H9 (cell line): Measurements from ENCODE around the gene FAM53B. TPM values are rescaled to one million over a fixed set of nuclear protein-coding genes. Genes with fewer than 3 reads are reported as not detected.

Source experiments
- DNase-seq: peaks from one replicate; pipeline ENCODE4 v3.0.0-alpha.2; 2017
- H2AFZ ChIP-seq: one replicate; pipeline ENCODE4 v1.6.1; 2013; ENCODE audit warnings: mild to moderate bottlenecking, low read length, control low read depth, moderate library complexity
- H2AK5ac ChIP-seq: 2 replicates; pipeline ENCODE4 v1.6.1; 2013; ENCODE audit warnings: low read length, control low read depth, mixed read lengths; ENCODE audit not compliant: insufficient read length
- H2BK120ac ChIP-seq: one replicate; pipeline ENCODE4 v1.6.1; 2013; ENCODE audit warnings: low read depth, mild to moderate bottlenecking, low read length, control low read depth, inconsistent platforms; ENCODE audit not compliant: poor library complexity, severe bottlenecking
- H2BK12ac ChIP-seq: 2 replicates; pipeline ENCODE4 v1.6.1; 2013; ENCODE audit warnings: low read length, control low read depth, mixed read lengths, low read depth; ENCODE audit not compliant: insufficient read length
- H2BK15ac ChIP-seq: 2 replicates; pipeline ENCODE4 v1.6.1; 2013; ENCODE audit warnings: low read depth, low read length, control low read depth
- H2BK20ac ChIP-seq: one replicate; pipeline ENCODE4 v1.6.1; 2013; ENCODE audit warnings: low read depth, mild to moderate bottlenecking, low read length, control low read depth, inconsistent platforms; ENCODE audit not compliant: poor library complexity, severe bottlenecking
- H2BK5ac ChIP-seq: 2 replicates; pipeline ENCODE4 v1.6.1; 2013; ENCODE audit warnings: low read length, control low read depth, mixed read lengths; ENCODE audit not compliant: insufficient read length
- H3K14ac ChIP-seq: 2 replicates; pipeline ENCODE4 v1.6.1; 2013; ENCODE audit warnings: low read length, control low read depth; ENCODE audit not compliant: insufficient read depth
- H3K18ac ChIP-seq: 2 replicates; pipeline ENCODE4 v1.6.1; 2013; ENCODE audit warnings: low read depth, mild to moderate bottlenecking, mixed read lengths, low read length, control low read depth; ENCODE audit not compliant: insufficient read length
- H3K23ac ChIP-seq: 2 replicates; pipeline ENCODE4 v1.6.1; 2013; ENCODE audit warnings: low read length, control low read depth, mixed read lengths, low read depth; ENCODE audit not compliant: insufficient read length
- H3K23me2 ChIP-seq: 2 replicates; pipeline ENCODE4 v1.6.1; 2013; ENCODE audit warnings: low read depth, mild to moderate bottlenecking, mixed read lengths, low read length, control low read depth; ENCODE audit not compliant: insufficient read length, poor library complexity, severe bottlenecking
- H3K27ac ChIP-seq: 2 replicates; pipeline ENCODE4 v1.5.1; 2013; ENCODE audit warnings: low read length, control low read depth, mixed read lengths, low read depth; ENCODE audit not compliant: insufficient read length
- H3K27me3 ChIP-seq: 2 replicates; pipeline ENCODE4 v1.6.1; 2013; ENCODE audit warnings: low read length, control low read depth, inconsistent platforms; ENCODE audit not compliant: insufficient read depth
- H3K4ac ChIP-seq: 2 replicates; pipeline ENCODE4 v1.6.1; 2013; ENCODE audit warnings: low read depth, mild to moderate bottlenecking, control low read depth, inconsistent platforms, low read length, moderate library complexity
- H3K4me1 ChIP-seq: 2 replicates; pipeline ENCODE4 v1.6.1; 2013; ENCODE audit warnings: low read length, control low read depth, inconsistent platforms; ENCODE audit not compliant: insufficient read depth
- H3K4me2 ChIP-seq: 2 replicates; pipeline ENCODE4 v1.6.1; 2013; ENCODE audit warnings: low read length, control low read depth, mixed read lengths; ENCODE audit not compliant: insufficient read length, insufficient read depth
- H3K56ac ChIP-seq: 2 replicates; pipeline ENCODE4 v1.6.1; 2013; ENCODE audit warnings: low read depth, mild to moderate bottlenecking, mixed read lengths, low read length, control low read depth; ENCODE audit not compliant: insufficient read length
- H3K79me1 ChIP-seq: 2 replicates; pipeline ENCODE4 v1.6.1; 2013; ENCODE audit warnings: low read depth, mild to moderate bottlenecking, moderate library complexity, low read length, control low read depth, inconsistent platforms; ENCODE audit not compliant: insufficient read depth, poor library complexity, severe bottlenecking
- H3K79me2 ChIP-seq: 2 replicates; pipeline ENCODE4 v1.6.1; 2013; ENCODE audit warnings: low read length, control low read depth, inconsistent platforms; ENCODE audit not compliant: insufficient read depth
- H3K9ac ChIP-seq: 2 replicates; pipeline ENCODE4 v1.6.1; 2013; ENCODE audit warnings: low read length, control low read depth, mixed read lengths; ENCODE audit not compliant: insufficient read length; ENCODE audit errors: extremely low read depth
- H3K9me3 ChIP-seq: one replicate; pipeline ENCODE4 v1.6.1; 2013; ENCODE audit warnings: low read depth, low read length, inconsistent platforms; ENCODE audit not compliant: control insufficient read depth
- H3T11ph ChIP-seq: one replicate; pipeline ENCODE4 v1.6.1; 2013; ENCODE audit warnings: mild to moderate bottlenecking, low read length, control low read depth, inconsistent platforms
- H4K20me1 ChIP-seq: one replicate; pipeline ENCODE4 v1.6.1; 2013; ENCODE audit not compliant: control insufficient read depth, insufficient read length, insufficient read depth
- H4K5ac ChIP-seq: 2 replicates; pipeline ENCODE4 v1.6.1; 2013; ENCODE audit warnings: low read depth, mild to moderate bottlenecking, mixed read lengths, low read length, control low read depth; ENCODE audit not compliant: insufficient read length
- H4K8ac ChIP-seq: replicated peaks from 2 replicates; pipeline ENCODE4 v1.6.1; 2013; ENCODE audit warnings: low read length, control low read depth, mixed read lengths, low read depth; ENCODE audit not compliant: insufficient read length
- H4K91ac ChIP-seq: 2 replicates; pipeline ENCODE4 v1.6.1; 2013; ENCODE audit warnings: low read depth, mild to moderate bottlenecking, moderate library complexity, mixed read lengths, low read length, control low read depth; ENCODE audit not compliant: insufficient read length
- H3K27ac Mint-ChIP-seq, 3 experiments: 2 replicates in 2 of 3; 3 replicates in 1 of 3; pipeline ENCODE4 v1.8.0; 2020 to 2021; ENCODE audit warnings: mixed read lengths in 3 of 3, mild to moderate bottlenecking in 1 of 3, moderate library complexity in 1 of 3
- H3K27me3 Mint-ChIP-seq: 2 replicates; pipeline ENCODE4 v1.8.0; 2021; ENCODE audit warnings: low read depth, mild to moderate bottlenecking, moderate library complexity, mixed read lengths
- H3K36me3 Mint-ChIP-seq, 3 experiments: 2 replicates in 2 of 3; 3 replicates in 1 of 3; pipeline ENCODE4 v1.8.0; 2020 to 2021; ENCODE audit warnings: low read depth in 3 of 3, mixed read lengths in 3 of 3; ENCODE audit not compliant: insufficient read depth in 1 of 3
- H3K4me1 Mint-ChIP-seq, 2 experiments: 2 replicates each; pipeline ENCODE4 v1.8.0; 2020; ENCODE audit warnings: mixed read lengths in 2 of 2
- H3K4me3 Mint-ChIP-seq, 2 experiments: 2 replicates in 1 of 2; 3 replicates in 1 of 2; pipeline ENCODE4 v1.8.0; 2020 to 2021; ENCODE audit warnings: mild to moderate bottlenecking in 2 of 2, mixed read lengths in 2 of 2, moderate library complexity in 1 of 2
- H3K9me3 Mint-ChIP-seq, 2 experiments: 2 replicates in 1 of 2; 3 replicates in 1 of 2; pipeline ENCODE4 v1.8.0; 2020; ENCODE audit warnings: mild to moderate bottlenecking in 2 of 2, mixed read lengths in 2 of 2, moderate library complexity in 1 of 2
- WGBS: extraction: QIAGEN DNeasy Blood & Tissue Kit; methylation state at CpG from one replicate; pipeline ENCODE4 v1.1.7; 2013; ENCODE audit warnings: missing lambda C conversion rate, low lambda C conversion rate, mixed read lengths; ENCODE audit not compliant: insufficient read length; ENCODE audit errors: extremely low coverage; 5-methylcytosine and 5-hydroxymethylcytosine counted together
- total RNA-seq: library from RNA; stranded (reverse); gene quantifications from 2 replicates; pipeline ENCODE4 v1.2.1, GENCODE V29; 2021
- TF ChIP-seq, protein P1 (sequence below): fragments of 200-600 bp; sonication (generic); conservative IDR thresholded peaks from 3 replicates; pipeline ENCODE4 v1.8.0; 2021; ENCODE audit warnings: antibody characterized with exemption, mild to moderate bottlenecking

Gene FAM53B
- total RNA-seq, 1 experiment from 2014 or later: 11.5 TPM

DNA sequence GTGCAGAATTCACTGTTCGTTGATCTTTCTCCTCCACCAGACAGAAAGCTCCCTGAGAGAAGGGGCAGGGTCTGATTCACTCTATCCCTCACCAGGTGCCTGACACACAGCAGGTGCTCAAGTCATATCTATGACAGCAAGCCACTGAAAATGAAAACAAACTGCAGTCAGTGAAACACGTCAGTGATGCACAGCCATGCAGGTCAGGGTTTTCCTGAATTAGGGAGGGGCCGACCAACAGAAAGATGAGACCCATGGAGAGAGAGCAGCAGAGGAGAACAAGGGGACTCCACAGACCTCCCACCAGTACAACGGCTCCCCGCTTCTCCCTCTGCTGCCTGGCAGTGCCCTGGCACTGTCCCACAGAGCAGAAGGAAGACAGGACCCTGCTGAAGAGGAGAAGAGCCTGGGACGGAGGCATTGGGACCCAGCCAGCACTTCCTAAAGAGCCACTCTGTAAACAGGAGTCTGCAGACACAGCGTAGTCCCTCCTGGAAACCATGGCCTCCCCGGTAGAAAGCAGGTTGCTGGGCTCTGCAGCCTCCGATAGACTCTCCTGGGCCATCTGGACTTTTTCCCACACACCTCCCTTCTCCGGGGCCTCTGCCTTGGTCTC, 50.3 kb downstream of the FAM53B start:
- H2BK20ac ChIP-seq: no peak overlapping the region
- H4K91ac ChIP-seq: no peak overlapping the region
- H3K56ac ChIP-seq: no peak overlapping the region
- H3K4me3 Mint-ChIP-seq: no peak overlapping the region
- no CpG with 5 or more reads among the region's 10 CpGs for WGBS
- H3K14ac ChIP-seq: no peak overlapping the region; the same call in 1 of the 2 replicates
- H2BK120ac ChIP-seq: no peak overlapping the region
- no peak overlapping the region for H2AK5ac ChIP-seq
- H3K4me2 ChIP-seq: no peak overlapping the region
- TF ChIP-seq, protein P1, sequence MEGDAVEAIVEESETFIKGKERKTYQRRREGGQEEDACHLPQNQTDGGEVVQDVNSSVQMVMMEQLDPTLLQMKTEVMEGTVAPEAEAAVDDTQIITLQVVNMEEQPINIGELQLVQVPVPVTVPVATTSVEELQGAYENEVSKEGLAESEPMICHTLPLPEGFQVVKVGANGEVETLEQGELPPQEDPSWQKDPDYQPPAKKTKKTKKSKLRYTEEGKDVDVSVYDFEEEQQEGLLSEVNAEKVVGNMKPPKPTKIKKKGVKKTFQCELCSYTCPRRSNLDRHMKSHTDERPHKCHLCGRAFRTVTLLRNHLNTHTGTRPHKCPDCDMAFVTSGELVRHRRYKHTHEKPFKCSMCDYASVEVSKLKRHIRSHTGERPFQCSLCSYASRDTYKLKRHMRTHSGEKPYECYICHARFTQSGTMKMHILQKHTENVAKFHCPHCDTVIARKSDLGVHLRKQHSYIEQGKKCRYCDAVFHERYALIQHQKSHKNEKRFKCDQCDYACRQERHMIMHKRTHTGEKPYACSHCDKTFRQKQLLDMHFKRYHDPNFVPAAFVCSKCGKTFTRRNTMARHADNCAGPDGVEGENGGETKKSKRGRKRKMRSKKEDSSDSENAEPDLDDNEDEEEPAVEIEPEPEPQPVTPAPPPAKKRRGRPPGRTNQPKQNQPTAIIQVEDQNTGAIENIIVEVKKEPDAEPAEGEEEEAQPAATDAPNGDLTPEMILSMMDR: no peak
- no peak overlapping the region for H2BK12ac ChIP-seq
- H3K9me3 ChIP-seq: no peaks in the 10 kb centered on the region
- no peak overlapping the region for H3K18ac ChIP-seq
- H3K23ac ChIP-seq: no peak overlapping the region
- H3K9me3 Mint-ChIP-seq: no peaks in the 10 kb centered on the region
- H3K79me2 ChIP-seq: no peaks in the 10 kb centered on the region
- H3K27ac Mint-ChIP-seq: peak overlapping the region in 2 of 3 experiments; percentile 13 to 69; a peak in 4 of 7 replicates
- no peak overlapping the region for H2BK5ac ChIP-seq
- H3K9ac ChIP-seq: no peak overlapping the region
- H2AFZ ChIP-seq: no peak overlapping the region
- no peaks in the 10 kb centered on the region for H3K4me1 ChIP-seq
- no peak overlapping the region for H3K27ac ChIP-seq
- H3K23me2 ChIP-seq: no peaks in the 10 kb centered on the region
- no peak overlapping the region for H3K4ac ChIP-seq
- DNase-seq: no peak
- H2BK15ac ChIP-seq: no peak overlapping the region; the same call in 1 of the 2 replicates
- H3T11ph ChIP-seq: no peak overlapping the region
- no peak overlapping the region for H4K8ac ChIP-seq
- H4K5ac ChIP-seq: no peak overlapping the region
- no peaks in the 10 kb centered on the region for H3K27me3 ChIP-seq
- no peaks in the 10 kb centered on the region for H4K20me1 ChIP-seq
- peaks cover 0 to 20% (median 5%) of the 10 kb centered on the region in 3 experiments; a peak in 6 of 7 replicates for H3K36me3 Mint-ChIP-seq
- no peaks in the 10 kb centered on the region for H3K27me3 Mint-ChIP-seq
- peaks cover 7 to 20% of the 10 kb centered on the region in 2 experiments for H3K4me1 Mint-ChIP-seq
- no peaks in the 10 kb centered on the region for H3K79me1 ChIP-seq
